ENCODE results near the gene MRAP.
"Not testable (repeated sequence)": the region's sequence is repeated elsewhere in the genome, so short reads cannot be mapped to it uniquely, and the experiment has no call there.

The MRAP gene

GRCh38 chr21:32300117-32300681 lies 1.5 kb downstream of the MRAP start:
- no peak for DNase-seq (ENCODE audit: low spot score)

- no peak for DNase-seq (ENCODE audit: low spot score)
These were observed 2.9 kb downstream of the MRAP start for GRCh38 chr21:32301596-32301995.

GRCh38 chr21:32302560-32302959 lies 3.9 kb downstream of the MRAP start:
- DNase-seq (ENCODE audit: low spot score), result no peak

GRCh38 chr21:32303385-32303784 lies 4.7 kb downstream of the MRAP start:
- no peak for DNase-seq (ENCODE audit: low spot score)

GRCh38 chr21:32304998-32305397 lies 6.3 kb downstream of the MRAP start:
- DNase-seq (ENCODE audit: low spot score), result no peak

GRCh38 chr21:32306021-32306780 lies 7.5 kb downstream of the MRAP start:
- no peak for DNase-seq (ENCODE audit: low spot score)

GRCh38 chr21:32307706-32308105 lies 9.1 kb downstream of the MRAP start:
- DNase-seq (ENCODE audit: low spot score), result no peak

GRCh38 chr21:32308696-32309095 lies 10.0 kb downstream of the MRAP start:
- DNase-seq (ENCODE audit: low spot score), result no peak

- DNase-seq (ENCODE audit: low spot score), result no peak
These were observed 11.3 kb downstream of the MRAP start for GRCh38 chr21:32309906-32310460.

GRCh38 chr21:32310976-32311375 lies 12.3 kb downstream of the MRAP start:
- not testable (repeated sequence) for DNase-seq (ENCODE audit: low spot score)

- DNase-seq (ENCODE audit: low spot score), result no peak
These were observed 13.0 kb downstream of the MRAP start for GRCh38 chr21:32311621-32312020.

- no peak for DNase-seq (ENCODE audit: low spot score)
These were observed 13.7 kb downstream of the MRAP start for GRCh38 chr21:32312326-32312725.

- DNase-seq (ENCODE audit: low spot score), result no peak
These were observed 14.3 kb downstream of the MRAP start for GRCh38 chr21:32312976-32313375.

- no peak for DNase-seq (ENCODE audit: low spot score)
These were observed 16.2 kb downstream of the MRAP start for GRCh38 chr21:32314806-32315205.

- DNase-seq (ENCODE audit: low spot score), result no peak
These were observed 17.0 kb downstream of the MRAP start for GRCh38 chr21:32315511-32316281.

- no peak for DNase-seq (ENCODE audit: low spot score)
These were observed 17.9 kb downstream of the MRAP start for GRCh38 chr21:32316361-32317215.

GRCh38 chr21:32317726-32318125 lies 19.1 kb downstream of the MRAP start:
- DNase-seq (ENCODE audit: low spot score), result no peak

GRCh38 chr21:32319012-32319411 lies 20.4 kb downstream of the MRAP start:
- no peak for DNase-seq (ENCODE audit: low spot score)

- no peak for DNase-seq (ENCODE audit: low spot score)
These were observed 21.4 kb downstream of the MRAP start for GRCh38 chr21:32320059-32320458.

GRCh38 chr21:32320726-32321125 lies 22.1 kb downstream of the MRAP start:
- no peak for DNase-seq (ENCODE audit: low spot score)

- no peak for DNase-seq (ENCODE audit: low spot score)
These were observed 22.8 kb downstream of the MRAP start for GRCh38 chr21:32321480-32321879.

- DNase-seq (ENCODE audit: low spot score), result no peak
These were observed 23.4 kb downstream of the MRAP start for GRCh38 chr21:32322103-32322502.
